Measurements from ENCODE around the gene UNC13B. TPM values are rescaled to one million over a fixed set of nuclear protein-coding genes. Genes with fewer than 3 reads are reported as not detected.

UNC13B gene
- total and polyA plus RNA-seq, 2 experiments from 2014 or later = 8.7 to 52.1 TPM

GRCh38 chr9:35274993-35275392 is 113.2 kb downstream of the UNC13B start:
- no peak overlapping the region for H3K4me2 ChIP-seq
- Mint-ChIP-seq H3K27me3 (ENCODE audit: insufficient read depth, low read depth, poor library complexity) (peaks cover 2% of the 10 kb centered on the region), H3K9me3 (no peaks in the 10 kb centered on the region), H3K27ac (no peak overlapping the region), H3K4me1 (peaks cover under 1% of the 10 kb centered on the region; the same call in 1 of the 3 replicates), H3K36me3 (ENCODE audit: low read depth) (no peaks in the 10 kb centered on the region), H3K4me3 (no peak overlapping the region)
- DNase-seq (ENCODE audit: low spot score) = no peak
- H3K9me2 ChIP-seq (ENCODE audit: insufficient read depth) = no peaks in the 10 kb centered on the region
- no peaks in the 10 kb centered on the region for H3K4me1 ChIP-seq (ENCODE audit: insufficient read depth)
- H3K36me3 ChIP-seq (ENCODE audit: insufficient read depth) = no peaks in the 10 kb centered on the region
- no peaks in the 10 kb centered on the region for H3F3A ChIP-seq (replicated peaks; ENCODE audit: low read depth)
- H3K27ac ChIP-seq (ENCODE audit: low read depth) = no peak overlapping the region
- no peak overlapping the region for H3K4me3 ChIP-seq
- ATAC-seq = no peak
- no peak for TF ChIP-seq EZH2phosphoT487 (IDR thresholded peaks at IDR 0.05; ENCODE audit: unreplicated experiment)
- TF ChIP-seq, protein P1, sequence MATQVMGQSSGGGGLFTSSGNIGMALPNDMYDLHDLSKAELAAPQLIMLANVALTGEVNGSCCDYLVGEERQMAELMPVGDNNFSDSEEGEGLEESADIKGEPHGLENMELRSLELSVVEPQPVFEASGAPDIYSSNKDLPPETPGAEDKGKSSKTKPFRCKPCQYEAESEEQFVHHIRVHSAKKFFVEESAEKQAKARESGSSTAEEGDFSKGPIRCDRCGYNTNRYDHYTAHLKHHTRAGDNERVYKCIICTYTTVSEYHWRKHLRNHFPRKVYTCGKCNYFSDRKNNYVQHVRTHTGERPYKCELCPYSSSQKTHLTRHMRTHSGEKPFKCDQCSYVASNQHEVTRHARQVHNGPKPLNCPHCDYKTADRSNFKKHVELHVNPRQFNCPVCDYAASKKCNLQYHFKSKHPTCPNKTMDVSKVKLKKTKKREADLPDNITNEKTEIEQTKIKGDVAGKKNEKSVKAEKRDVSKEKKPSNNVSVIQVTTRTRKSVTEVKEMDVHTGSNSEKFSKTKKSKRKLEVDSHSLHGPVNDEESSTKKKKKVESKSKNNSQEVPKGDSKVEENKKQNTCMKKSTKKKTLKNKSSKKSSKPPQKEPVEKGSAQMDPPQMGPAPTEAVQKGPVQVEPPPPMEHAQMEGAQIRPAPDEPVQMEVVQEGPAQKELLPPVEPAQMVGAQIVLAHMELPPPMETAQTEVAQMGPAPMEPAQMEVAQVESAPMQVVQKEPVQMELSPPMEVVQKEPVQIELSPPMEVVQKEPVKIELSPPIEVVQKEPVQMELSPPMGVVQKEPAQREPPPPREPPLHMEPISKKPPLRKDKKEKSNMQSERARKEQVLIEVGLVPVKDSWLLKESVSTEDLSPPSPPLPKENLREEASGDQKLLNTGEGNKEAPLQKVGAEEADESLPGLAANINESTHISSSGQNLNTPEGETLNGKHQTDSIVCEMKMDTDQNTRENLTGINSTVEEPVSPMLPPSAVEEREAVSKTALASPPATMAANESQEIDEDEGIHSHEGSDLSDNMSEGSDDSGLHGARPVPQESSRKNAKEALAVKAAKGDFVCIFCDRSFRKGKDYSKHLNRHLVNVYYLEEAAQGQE (IDR thresholded peaks at IDR 0.05; ENCODE audit: unreplicated experiment) = no peak
- TF ChIP-seq, protein P2, sequence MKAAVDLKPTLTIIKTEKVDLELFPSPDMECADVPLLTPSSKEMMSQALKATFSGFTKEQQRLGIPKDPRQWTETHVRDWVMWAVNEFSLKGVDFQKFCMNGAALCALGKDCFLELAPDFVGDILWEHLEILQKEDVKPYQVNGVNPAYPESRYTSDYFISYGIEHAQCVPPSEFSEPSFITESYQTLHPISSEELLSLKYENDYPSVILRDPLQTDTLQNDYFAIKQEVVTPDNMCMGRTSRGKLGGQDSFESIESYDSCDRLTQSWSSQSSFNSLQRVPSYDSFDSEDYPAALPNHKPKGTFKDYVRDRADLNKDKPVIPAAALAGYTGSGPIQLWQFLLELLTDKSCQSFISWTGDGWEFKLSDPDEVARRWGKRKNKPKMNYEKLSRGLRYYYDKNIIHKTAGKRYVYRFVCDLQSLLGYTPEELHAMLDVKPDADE (IDR thresholded peaks at IDR 0.05) = no peak
- TF ChIP-seq, protein P3, sequence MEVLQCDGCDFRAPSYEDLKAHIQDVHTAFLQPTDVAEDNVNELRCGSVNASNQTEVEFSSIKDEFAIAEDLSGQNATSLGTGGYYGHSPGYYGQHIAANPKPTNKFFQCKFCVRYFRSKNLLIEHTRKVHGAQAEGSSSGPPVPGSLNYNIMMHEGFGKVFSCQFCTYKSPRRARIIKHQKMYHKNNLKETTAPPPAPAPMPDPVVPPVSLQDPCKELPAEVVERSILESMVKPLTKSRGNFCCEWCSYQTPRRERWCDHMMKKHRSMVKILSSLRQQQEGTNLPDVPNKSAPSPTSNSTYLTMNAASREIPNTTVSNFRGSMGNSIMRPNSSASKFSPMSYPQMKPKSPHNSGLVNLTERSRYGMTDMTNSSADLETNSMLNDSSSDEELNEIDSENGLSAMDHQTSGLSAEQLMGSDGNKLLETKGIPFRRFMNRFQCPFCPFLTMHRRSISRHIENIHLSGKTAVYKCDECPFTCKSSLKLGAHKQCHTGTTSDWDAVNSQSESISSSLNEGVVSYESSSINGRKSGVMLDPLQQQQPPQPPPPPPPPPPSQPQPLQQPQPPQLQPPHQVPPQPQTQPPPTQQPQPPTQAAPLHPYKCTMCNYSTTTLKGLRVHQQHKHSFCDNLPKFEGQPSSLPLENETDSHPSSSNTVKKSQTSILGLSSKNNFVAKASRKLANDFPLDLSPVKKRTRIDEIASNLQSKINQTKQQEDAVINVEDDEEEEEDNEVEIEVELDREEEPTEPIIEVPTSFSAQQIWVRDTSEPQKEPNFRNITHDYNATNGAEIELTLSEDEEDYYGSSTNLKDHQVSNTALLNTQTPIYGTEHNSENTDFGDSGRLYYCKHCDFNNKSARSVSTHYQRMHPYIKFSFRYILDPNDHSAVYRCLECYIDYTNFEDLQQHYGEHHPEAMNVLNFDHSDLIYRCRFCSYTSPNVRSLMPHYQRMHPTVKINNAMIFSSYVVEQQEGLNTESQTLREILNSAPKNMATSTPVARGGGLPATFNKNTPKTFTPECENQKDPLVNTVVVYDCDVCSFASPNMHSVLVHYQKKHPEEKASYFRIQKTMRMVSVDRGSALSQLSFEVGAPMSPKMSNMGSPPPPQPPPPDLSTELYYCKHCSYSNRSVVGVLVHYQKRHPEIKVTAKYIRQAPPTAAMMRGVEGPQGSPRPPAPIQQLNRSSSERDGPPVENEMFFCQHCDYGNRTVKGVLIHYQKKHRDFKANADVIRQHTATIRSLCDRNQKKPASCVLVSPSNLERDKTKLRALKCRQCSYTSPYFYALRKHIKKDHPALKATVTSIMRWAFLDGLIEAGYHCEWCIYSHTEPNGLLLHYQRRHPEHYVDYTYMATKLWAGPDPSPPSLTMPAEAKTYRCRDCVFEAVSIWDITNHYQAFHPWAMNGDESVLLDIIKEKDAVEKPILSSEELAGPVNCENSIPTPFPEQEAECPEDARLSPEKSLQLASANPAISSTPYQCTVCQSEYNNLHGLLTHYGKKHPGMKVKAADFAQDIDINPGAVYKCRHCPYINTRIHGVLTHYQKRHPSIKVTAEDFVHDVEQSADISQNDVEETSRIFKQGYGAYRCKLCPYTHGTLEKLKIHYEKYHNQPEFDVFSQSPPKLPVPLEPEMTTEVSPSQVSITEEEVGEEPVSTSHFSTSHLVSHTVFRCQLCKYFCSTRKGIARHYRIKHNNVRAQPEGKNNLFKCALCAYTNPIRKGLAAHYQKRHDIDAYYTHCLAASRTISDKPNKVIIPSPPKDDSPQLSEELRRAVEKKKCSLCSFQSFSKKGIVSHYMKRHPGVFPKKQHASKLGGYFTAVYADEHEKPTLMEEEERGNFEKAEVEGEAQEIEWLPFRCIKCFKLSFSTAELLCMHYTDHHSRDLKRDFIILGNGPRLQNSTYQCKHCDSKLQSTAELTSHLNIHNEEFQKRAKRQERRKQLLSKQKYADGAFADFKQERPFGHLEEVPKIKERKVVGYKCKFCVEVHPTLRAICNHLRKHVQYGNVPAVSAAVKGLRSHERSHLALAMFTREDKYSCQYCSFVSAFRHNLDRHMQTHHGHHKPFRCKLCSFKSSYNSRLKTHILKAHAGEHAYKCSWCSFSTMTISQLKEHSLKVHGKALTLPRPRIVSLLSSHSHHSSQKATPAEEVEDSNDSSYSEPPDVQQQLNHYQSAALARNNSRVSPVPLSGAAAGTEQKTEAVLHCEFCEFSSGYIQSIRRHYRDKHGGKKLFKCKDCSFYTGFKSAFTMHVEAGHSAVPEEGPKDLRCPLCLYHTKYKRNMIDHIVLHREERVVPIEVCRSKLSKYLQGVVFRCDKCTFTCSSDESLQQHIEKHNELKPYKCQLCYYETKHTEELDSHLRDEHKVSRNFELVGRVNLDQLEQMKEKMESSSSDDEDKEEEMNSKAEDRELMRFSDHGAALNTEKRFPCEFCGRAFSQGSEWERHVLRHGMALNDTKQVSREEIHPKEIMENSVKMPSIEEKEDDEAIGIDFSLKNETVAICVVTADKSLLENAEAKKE (CRISPR knock-in tag; IDR thresholded peaks at IDR 0.05) = no peak
- no peak for TF ChIP-seq NANOG (IDR thresholded peaks at IDR 0.05; ENCODE audit: borderline replicate concordance)
- TF ChIP-seq EZH2 (IDR thresholded peaks at IDR 0.05; ENCODE audit: low read depth, unreplicated experiment) = no peak
- TF ChIP-seq STAT1 (IDR thresholded peaks at IDR 0.05; ENCODE audit: unreplicated experiment) = no peak
- no peak for TF ChIP-seq ZNF114 (CRISPR knock-in tag; IDR thresholded peaks at IDR 0.05)
- no peaks in the 10 kb centered on the region for H3K79me2 ChIP-seq (replicated peaks; ENCODE audit: insufficient read depth)
- H2AFZ ChIP-seq = no peak overlapping the region
- H3K27me3 ChIP-seq (ENCODE audit: insufficient read depth) = no peaks in the 10 kb centered on the region
- 0 out of 2 replicates have a peak, but pooled peaks cover 3% of the 10 kb centered on the region for H4K20me1 ChIP-seq (replicated peaks; ENCODE audit: insufficient read depth)
